Nephron progenitor cell (in vitro differentiated cells): ENCODE data around the gene CPED1.
"Not testable (repeated sequence)": the region's sequence is repeated elsewhere in the genome, so short reads cannot be mapped to it uniquely, and the experiment has no call there.

Source experiments
- DNase-seq: peaks from one replicate; pipeline ENCODE4 v3.0.0; 2021
- H3K27ac Mint-ChIP-seq: 2 replicates; pipeline ENCODE4 v1.8.0; 2021; ENCODE audit warnings: mild to moderate bottlenecking, moderate library complexity, mixed read lengths
- H3K27me3 Mint-ChIP-seq: 2 replicates; pipeline ENCODE4 v1.8.0; 2021; ENCODE audit warnings: mild to moderate bottlenecking, low read depth, mixed read lengths; ENCODE audit not compliant: poor library complexity
- H3K36me3 Mint-ChIP-seq: 2 replicates; pipeline ENCODE4 v1.8.0; 2021; ENCODE audit warnings: low read depth, mixed read lengths
- H3K4me1 Mint-ChIP-seq: 2 replicates; pipeline ENCODE4 v1.8.0; 2021; ENCODE audit warnings: mixed read lengths
- H3K4me3 Mint-ChIP-seq: 2 replicates; pipeline ENCODE4 v1.8.0; 2021; ENCODE audit warnings: mild to moderate bottlenecking, moderate library complexity, mixed read lengths
- H3K9me3 Mint-ChIP-seq: 2 replicates; pipeline ENCODE4 v1.8.0; 2021; ENCODE audit warnings: mild to moderate bottlenecking, moderate library complexity, mixed read lengths
- TF ChIP-seq, protein P1 (sequence below): fragments of 200-600 bp; sonication (generic); IDR thresholded peaks from 2 replicates; pipeline ENCODE4 v1.5.0; 2021; ENCODE audit warnings: antibody characterized with exemption

The CPED1 gene

DNA sequence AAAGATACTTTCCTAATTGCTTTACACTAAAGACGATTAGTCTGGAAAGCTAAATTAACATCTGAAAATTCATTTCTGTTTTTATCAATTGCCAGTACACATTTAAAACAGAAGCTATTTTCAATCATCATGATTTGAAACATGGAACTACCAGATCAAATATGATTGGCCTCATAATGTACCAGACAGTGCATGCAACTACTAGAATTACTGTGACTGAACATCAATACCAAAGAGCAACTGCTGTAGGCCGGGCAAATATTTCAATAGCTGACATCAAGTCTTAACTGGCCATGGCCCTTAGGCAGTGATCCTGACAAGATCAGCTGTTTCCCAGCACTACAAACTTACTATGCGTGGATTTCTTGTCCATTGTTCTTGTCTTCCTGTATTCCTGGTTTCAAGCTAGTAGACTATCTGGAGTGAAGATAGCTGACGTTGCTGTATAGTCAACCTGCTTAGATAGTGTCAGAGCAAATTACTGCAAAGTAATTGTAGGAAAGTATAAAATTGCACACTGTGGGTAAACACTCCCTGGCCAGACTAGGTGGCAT is 318.6 kb downstream of the CPED1 start:
- Mint-ChIP-seq H3K27me3 (no peaks in the 10 kb centered on the region), H3K27ac (no peak overlapping the region), H3K36me3 (no peaks in the 10 kb centered on the region), H3K4me3 (no peak overlapping the region), H3K9me3 (peaks cover 15% of the 10 kb centered on the region), H3K4me1 (no peaks in the 10 kb centered on the region)
- TF ChIP-seq, protein P1, sequence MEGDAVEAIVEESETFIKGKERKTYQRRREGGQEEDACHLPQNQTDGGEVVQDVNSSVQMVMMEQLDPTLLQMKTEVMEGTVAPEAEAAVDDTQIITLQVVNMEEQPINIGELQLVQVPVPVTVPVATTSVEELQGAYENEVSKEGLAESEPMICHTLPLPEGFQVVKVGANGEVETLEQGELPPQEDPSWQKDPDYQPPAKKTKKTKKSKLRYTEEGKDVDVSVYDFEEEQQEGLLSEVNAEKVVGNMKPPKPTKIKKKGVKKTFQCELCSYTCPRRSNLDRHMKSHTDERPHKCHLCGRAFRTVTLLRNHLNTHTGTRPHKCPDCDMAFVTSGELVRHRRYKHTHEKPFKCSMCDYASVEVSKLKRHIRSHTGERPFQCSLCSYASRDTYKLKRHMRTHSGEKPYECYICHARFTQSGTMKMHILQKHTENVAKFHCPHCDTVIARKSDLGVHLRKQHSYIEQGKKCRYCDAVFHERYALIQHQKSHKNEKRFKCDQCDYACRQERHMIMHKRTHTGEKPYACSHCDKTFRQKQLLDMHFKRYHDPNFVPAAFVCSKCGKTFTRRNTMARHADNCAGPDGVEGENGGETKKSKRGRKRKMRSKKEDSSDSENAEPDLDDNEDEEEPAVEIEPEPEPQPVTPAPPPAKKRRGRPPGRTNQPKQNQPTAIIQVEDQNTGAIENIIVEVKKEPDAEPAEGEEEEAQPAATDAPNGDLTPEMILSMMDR = no peak
- no peak for DNase-seq

- Mint-ChIP-seq H3K9me3 (peaks cover 23% of the 10 kb centered on the region), H3K4me1 (peaks cover 20% of the 10 kb centered on the region), H3K36me3 (no peaks in the 10 kb centered on the region), H3K27ac (peak overlapping the region; percentile 80), H3K4me3 (no peak overlapping the region), H3K27me3 (peaks cover 14% of the 10 kb centered on the region)
- TF ChIP-seq, protein P1 = no peak
- no peak for DNase-seq
Measured at GRCh38 chr7:121313220-121313792, 324.8 kb downstream of the CPED1 start.

- Mint-ChIP-seq H3K9me3 (peaks cover 23% of the 10 kb centered on the region), H3K27me3 (peaks cover 16% of the 10 kb centered on the region), H3K4me1 (peaks cover 20% of the 10 kb centered on the region), H3K36me3 (no peaks in the 10 kb centered on the region), H3K4me3 (no peak overlapping the region), H3K27ac (peak overlapping the region; percentile 80)
- DNase-seq = no peak
- TF ChIP-seq, protein P1 = no peak
Measured at GRCh38 chr7:121313793-121314676, 325.5 kb downstream of the CPED1 start.

GRCh38 chr7:121315170-121315569 is 326.7 kb downstream of the CPED1 start:
- peaks cover 22% of the 10 kb centered on the region for H3K4me1 Mint-ChIP-seq
- peaks cover 17% of the 10 kb centered on the region for H3K27me3 Mint-ChIP-seq
- not testable (repeated sequence) for DNase-seq, H3K4me3 Mint-ChIP-seq, H3K27ac Mint-ChIP-seq, H3K36me3 Mint-ChIP-seq
- peaks cover 18% of the 10 kb centered on the region for H3K9me3 Mint-ChIP-seq

DNA sequence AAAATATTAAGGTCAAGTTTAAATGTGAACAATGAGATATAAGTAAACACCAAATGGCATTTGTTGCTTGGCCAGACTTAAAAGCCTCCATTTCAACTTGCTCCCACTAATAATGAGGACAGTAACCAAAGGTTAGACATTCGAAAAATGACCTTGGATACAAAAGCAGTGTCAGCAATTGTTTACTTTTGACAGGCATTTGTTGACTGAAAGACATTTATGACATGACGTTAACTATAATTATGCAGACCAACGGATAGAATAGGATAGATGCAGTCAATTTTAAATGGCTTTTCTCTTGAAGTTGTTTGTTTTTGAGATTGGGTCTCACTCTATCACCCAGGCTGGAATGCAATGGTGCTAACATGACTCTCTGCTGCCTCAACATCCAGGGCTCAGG is 333.9 kb downstream of the CPED1 start:
- H3K4me1 Mint-ChIP-seq = peaks cover 19% of the 10 kb centered on the region
- no peaks in the 10 kb centered on the region for H3K9me3 Mint-ChIP-seq
- H3K27me3 Mint-ChIP-seq = peaks cover 15% of the 10 kb centered on the region
- no peaks in the 10 kb centered on the region for H3K36me3 Mint-ChIP-seq
- TF ChIP-seq, protein P1 = no peak
- no peak overlapping the region for H3K27ac Mint-ChIP-seq
- no peak overlapping the region for H3K4me3 Mint-ChIP-seq
- no peak for DNase-seq

DNA sequence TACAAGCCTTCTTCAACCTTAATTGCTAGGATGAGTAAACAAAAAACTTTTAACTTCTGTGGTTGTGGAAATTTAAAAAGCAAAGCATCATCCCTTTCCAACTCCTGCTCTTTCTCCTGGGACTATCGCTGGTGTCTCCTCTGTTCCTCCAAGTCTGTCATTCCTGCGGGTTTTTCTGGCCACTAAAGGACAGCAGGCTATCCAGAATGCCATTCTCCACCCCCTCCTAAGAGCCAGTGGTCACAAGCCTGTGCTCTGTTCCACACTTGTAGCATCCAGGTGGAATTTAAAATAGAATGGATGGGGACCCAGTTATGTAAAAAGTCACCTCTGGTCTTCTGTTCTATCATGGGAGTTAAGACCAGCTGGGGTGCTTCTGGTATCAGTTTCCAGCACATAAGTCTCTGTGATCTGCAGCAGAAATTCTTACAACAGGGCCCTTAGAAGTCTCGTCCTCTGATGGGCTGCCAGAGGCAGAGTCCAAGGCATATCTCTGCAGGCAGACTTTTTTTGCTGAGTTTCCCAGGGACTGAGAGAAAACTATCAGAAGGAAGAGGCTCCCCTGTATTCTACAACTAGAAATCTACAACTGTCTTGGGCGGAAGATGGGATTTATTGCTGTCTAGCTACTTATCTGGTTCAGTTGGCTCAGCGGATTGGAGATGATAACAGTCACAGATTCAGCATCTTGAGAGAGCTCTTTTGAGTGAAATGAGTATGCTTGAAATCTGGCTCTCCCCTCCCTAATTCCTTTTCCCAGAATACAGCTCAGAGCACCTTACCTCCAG is 335.2 kb downstream of the CPED1 start:
- Mint-ChIP-seq H3K27ac (no peak overlapping the region), H3K36me3 (no peaks in the 10 kb centered on the region), H3K4me3 (no peak overlapping the region)

More for the DNA sequence above, 335.2 kb downstream of the CPED1 start:
- Mint-ChIP-seq H3K27me3 (peaks cover 28% of the 10 kb centered on the region), H3K4me1 (peaks cover 22% of the 10 kb centered on the region), H3K9me3 (peaks cover 4% of the 10 kb centered on the region)
- TF ChIP-seq, protein P1 = no peak
- DNase-seq = no peak
